Right renal pelvis (tissue), 4 donors: ENCODE measurements around the gene MTSS2. TPM values are rescaled to one million over a fixed set of nuclear protein-coding genes. Genes with fewer than 3 reads are reported as not detected.
"Not testable (repeated sequence)": the region's sequence is repeated elsewhere in the genome, so short reads cannot be mapped to it uniquely, and the experiment has no call there.

ENCODE experiments used
- DNase-seq, 4 donors: peaks; one replicate each; pipeline ENCODE4 v3.0.0-alpha.2; 2013; ENCODE audit warnings: low read depth in 4 of 4, low spot score in 3 of 4, missing footprints in 1 of 4
- polyA plus RNA-seq, 4 donors: library from polyadenylated mRNA; unstranded; fragments of 120-200 nt; gene quantifications; one replicate each; pipeline ENCODE4 v1.2.1, GENCODE V29; 2013; ENCODE audit not compliant: insufficient read length in 4 of 4

The MTSS2 gene
- polyA plus RNA-seq, 4 donors: 37.9 to 51.0 (median 40.5) TPM

DNA sequence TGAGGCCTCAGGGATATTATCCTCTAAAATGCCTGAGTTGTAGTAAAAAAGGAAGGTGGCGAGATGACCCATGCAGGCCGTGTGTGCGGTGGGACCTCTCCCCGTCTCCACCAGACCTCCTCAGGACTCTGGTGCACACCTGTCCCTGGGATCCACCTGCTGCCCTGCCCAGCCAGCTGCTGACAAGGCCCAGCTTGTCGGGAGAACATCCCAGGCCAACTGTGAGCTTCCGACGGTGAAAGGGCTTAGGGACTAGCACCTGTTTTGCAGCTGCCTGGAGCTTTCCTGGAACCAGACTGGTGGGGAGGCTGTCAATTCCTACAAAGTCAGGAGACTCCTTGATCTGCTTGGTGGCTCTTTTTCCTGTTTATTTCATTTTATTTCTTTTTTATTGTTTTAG is 27.9 kb downstream of the MTSS2 start:
- DNase-seq: no peak

DNA sequence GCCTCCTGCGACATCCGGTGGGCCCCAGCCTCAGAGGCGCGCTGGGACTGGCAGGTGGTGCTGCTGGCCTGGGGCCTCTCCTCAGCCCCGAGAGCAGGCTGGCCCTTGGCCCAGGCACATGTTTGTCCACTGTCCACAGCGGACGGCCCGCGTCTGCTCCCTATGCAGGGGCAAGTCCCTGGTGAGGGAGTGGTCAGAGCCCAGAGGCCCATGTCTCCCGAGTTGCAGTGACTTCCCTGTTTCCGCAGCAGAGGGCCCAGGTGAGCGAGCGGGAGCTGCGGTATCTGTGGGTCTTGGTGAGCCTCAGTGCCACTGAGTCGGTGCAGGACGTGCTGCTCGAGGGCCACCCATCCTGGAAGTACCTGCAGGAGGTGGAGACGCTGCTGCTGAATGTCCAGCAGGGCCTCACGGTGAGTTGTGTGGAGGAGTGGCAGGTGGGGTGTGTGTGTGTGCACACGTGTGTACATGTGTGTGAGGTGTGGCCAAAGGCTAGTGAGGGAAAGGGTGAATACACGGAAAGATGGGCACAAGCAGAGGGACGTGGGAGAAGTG is 29.1 kb downstream of the MTSS2 start:
- no peak for DNase-seq

DNA sequence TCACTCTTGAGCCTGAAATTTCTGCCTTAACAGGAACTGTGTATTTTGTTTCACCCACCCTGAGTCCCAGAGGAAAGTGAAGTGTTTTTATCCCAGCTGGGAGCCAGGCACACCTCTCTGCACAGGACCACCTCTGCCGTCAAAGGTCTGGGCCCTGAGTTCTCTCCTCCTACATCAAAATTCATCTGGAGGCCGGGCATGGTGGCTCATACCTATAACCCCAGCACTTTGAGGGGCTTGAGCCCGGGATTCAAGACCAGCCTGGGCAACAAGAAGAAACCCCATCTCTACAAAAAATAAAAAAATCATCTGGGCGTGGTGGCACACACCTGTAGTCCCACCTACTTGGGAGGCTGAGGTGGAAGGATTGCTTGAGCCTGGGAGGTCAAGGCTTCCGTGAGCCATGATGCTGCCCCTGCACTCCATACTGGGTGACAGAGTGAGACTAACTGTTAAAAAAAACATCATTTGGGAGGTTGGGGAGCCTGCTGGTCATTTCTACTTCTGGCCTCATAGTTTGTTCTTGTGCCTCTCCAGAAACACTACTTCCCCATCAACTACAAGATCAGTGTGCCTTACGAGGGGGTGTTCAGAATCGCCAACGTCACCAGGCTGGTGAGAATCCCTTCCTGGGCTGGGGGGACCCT is 29.7 kb downstream of the MTSS2 start:
- no peak for DNase-seq

DNA sequence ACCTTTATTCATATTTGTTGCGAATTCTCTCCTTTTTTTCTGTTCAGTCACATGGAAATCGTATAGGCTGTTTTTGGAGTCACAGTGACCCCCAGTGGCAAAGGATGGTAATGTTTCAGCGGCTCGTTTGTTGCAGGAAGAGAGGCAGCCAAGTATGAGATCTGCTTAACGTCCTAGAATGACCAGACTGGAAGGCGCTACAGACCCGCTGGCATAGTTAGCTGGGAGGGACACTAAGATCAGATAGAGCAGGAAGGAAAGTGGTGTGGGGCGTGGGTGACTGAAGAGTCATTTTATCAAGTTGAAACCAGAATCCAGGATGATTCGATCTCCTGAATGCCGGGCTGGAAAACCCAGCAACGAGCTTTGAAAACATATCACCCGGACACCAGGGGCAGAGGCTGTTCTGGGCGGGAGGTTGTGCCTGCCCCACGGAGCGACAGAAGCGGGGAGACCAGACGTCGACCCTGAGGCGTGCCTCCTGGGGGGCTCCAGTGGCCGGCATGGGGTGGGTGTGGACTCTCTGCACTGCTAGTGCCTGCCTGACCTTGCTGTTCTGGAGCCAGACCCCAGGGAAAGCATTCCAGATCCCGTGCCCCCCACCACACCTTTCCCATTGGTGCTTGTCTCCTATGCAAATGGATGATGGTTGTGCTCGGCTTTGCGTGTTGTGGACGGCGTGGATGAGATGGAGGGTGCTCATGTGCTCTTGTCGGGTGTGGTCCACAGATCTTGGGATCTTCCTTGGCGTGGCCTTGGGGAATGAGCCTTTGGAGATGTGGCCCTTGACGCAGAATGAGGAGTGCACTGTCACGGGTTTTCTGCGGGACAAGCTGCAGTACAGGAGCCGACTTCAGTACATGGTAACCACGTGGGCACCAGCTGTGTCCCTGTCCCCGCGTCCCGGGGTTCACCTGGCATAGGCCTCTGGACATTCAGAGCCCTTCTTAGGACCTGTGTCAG is 31.8 kb downstream of the MTSS2 start:
- DNase-seq: peak; percentile 79 to 81 (median 80)

DNA sequence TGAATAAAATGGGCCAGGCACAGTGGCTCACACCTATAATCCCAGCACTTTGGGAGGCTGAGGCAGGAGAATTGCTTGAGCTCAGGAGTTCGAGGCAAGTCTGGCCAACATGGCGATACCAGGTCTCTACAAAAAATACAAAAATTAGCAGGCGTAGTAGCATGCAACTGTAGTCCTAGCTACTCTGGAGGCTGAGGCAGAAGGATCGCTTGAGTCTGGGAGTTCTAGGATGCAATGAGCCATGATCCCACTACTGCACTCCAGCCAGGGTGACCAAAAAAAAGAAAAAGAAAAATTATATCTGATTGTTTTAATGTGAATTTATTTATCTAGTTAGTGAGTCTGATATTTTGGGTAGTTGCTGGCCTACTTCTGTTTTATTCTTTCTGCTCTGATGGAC is 32.4 kb downstream of the MTSS2 start:
- DNase-seq: no peak

DNA sequence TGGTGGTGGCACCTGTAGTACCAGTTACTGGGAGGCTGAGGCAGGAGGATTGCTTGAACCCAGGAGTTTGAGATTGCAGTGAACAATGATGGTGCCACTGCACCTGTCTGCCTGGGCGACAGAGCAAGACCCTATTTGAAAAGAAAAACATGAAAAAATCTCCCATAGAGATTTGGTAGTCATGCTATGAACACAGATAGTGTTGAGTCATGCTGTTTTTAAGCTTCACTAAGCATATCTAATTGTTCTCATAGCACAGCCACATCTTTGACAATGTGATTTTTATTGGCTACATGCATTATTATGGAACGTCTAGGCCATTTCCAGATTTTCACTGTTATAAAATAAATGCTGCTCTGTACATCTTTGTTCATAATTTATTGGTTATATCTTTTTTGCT is 33.5 kb downstream of the MTSS2 start:
- no peak for DNase-seq

DNA sequence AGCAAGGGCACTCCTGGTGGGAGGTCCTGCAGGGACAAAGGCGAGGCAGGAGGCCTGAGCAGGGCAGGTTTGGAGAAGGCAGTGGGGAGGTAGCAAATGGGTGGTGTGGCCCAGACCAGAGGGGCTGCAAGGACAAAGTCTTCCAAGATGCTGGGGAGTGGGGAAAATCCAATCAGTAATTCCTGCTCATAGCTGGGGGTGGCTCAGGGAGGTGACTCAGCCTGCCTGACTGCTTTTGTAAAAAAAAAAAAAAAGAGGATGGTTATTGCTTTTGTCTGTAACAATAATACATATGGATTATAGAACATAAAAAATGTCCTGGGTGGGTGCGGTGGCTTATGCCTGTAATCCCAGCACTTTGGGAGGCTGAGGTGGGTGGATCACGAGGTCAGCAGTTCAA is 34.3 kb downstream of the MTSS2 start:
- DNase-seq: no peak

DNA sequence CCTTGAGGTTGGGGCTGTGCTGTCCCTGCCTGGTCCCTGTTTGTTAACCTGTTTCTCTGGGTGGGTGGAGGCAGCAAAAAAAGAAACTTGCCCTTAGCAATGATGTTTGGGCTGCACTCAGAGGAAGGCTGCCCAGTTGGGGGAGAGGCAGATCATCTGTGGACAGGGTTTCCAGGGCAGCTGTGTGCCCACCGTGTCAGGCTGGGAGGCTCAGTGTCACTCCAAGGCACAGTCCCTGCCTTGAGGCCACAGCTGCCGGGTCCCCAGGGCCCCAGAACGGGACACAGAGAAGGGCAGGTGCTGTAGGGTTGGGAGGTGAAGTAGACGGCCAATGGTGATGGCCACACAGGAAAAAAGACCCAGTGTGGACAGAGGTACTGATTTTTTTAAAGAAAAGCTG is 35.6 kb downstream of the MTSS2 start:
- DNase-seq: no peak

DNA sequence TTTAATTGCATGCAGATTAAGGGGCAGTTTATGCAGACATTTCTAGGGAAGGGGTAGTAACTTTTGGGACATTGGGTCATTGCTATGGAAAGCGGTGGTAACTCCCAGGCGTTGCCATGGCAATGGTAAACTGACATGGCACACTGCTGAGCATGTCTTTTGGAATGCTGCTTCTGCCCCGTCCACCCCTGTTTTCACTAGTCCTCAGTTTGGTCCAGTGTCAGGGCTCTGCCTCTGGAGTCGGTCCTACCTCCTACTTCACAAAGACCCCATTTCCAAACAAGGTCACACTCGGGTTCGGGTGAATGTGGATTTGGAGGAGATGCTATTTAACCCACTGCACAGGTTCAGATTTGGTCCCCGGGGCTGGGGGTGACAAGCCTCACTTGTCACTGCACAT is 36.6 kb downstream of the MTSS2 start:
- DNase-seq: no peak

DNA sequence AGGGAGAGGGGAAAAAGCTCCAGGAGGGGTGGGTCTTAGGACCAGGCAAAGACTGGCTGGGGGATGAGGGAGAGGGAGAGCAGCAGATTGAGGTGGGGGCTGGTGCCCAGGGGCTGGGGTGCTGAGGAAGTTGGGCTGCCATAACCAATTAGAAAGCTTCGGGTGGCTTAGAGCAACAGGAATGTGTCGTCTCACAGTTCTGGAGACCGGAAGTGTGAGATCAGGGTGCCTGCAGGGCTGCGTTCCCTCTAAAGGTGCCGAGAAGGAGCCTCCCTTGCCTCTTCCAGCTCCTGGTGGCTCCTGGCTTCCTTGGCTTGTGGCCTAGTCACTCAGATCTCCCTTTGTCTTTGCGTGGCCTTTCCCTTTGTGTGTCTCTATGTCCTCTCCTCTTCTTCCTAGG is 37.2 kb downstream of the MTSS2 start:
- DNase-seq: no peak

DNA sequence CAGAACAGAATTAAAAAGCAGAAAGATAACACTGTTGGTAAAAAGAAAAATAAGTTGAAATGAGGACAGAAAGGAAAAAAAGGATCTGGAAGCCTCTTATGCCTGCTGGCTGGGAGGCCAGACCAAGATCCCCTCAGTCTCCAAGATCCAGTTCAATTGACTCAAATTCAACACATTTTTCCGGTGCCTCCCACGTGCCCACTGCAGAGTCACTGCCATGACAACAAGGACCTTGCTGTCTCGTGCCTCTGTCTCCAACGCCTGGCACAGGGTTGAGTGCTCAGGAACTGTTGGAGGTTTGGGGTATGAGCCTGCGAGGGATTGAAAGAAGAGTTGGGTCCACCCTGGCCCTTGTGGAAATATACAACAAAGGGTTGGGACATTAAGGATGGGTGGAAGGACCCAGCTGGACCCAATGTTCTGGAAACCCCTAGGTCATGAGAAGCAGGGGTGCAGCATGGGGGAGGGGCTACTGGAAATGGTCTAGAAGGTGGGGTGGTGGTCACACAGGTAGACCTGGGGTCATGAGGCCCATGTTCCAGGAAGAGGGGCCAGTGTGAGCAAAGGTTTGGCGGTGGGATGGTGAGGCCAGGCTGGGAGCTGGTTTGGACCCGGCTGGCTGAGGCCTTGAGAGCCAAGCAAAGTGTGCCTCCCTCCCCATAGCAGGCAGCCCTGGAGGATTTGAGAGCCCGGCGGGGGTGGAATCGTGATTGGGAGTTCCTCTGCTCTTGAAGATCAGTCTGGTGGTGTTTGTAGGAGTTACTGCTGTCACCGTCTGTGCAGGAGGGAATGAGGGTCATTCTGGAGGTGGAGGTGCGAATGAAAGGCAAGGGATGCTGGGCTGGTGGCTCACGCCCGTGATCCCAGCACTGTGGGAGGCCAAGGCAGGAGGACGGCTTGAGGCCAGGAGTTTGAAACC is 38.2 kb downstream of the MTSS2 start:
- no peak for DNase-seq

DNA sequence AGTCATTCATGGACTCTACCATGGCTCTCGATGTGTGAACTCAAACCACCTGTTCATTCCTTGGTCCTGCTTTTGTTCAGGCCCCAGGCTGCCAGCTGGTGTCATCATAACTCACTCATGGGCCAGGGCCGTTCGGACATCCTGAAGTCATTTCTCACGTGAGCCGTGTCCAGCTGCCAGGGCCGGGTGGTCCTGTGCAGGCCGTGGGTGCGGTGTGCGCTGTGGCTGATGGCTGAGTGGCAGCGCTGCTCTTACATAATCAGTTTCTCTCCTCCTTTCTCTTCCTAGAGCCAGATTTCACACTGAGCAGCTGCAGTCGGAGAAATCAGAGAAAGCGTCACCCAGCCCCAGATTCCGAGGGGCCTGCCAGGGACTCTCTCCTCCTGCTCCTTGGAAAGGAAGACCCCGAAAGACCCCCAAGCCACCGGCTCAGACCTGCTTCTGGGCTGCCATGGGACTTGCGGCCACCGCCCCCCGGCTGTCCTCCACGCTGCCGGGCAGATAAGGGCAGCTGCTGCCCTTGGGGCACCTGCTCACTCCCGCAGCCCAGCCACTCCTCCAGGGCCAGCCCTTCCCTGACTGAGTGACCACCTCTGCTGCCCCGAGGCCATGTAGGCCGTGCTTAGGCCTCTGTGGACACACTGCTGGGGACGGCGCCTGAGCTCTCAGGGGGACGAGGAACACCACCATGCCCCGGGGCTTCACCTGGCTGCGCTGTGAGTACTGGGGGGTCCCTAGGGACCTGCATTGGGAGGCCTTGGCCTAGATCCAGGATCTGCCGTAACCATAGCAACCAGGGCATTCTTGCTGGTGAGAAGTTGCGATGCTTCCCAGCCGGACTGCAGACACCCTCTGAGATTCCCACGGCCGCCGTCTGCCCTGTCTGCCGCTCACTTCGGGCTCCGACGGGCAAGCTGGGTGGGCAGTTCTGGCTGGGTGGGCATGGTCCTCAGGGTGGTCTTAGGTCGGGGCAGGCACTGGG is 39.3 kb downstream of the MTSS2 start, which contains the start of gene IL34:
Gene IL34 (plus strand): TSS at position 300 of the 982 bp plus-strand sequence. CDS start 389 bp downstream, at position 689.
- no peak for DNase-seq

DNA sequence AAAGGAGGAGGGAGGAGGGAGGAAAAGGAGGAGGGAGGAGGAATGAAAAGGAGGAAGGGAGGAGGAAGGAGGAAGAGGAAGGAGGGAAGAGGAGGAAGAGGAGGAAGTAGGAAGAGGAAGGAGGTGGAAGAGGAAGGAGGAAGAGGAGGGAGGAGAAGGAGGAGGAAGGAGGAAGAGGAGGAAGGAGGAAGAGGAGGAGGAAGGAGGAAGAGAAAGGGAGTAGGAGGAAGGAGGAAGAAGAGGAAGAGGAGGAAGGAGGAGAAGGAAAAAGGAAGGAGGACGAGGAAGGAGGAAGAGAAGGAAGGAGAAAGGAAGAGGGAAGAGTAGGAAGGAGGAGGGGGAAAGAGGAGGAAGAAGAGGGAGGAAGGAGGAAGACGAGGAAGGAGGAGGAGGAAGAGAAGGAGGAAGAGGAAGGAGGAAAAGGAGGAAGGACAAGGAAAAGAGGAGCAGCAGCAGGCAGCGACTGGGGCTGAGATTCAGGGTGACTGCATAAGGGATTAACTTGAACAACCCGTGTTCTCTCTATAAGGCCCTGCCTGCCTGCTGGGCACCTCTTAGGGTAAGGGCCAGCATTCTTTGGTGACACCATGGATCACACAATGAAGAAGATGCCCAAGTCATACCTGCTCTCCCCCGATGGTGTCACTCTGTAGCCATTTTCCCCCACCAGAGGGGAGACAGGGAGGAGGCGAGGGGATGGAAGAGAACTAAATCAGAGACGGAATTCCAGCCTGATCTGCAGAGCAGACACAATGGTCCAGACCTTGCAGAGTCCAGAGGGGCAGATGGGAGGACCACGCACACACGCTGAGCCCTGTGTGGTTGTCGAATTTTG is 40.9 kb downstream of the MTSS2 start:
- DNase-seq: no peak

DNA sequence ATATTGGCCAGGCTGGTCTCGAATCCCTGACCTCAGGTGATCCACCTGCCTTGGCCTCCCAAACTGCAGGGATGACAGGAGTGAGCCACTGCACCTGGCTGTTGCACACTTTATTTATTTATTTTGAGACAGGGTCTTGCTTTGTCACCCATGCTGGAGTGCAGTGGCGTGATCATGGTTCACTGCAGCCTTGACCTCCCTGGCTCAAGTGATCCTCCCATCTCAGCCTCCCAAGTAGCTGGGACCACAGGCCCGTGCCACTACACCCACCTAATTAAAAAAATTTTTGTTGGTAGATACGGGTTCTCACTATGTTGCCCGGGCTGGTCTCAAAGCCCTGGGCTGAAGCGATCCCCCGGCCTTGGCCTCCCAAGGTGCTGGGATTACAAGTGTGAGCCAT is 42.6 kb downstream of the MTSS2 start:
- not testable (repeated sequence) for DNase-seq

DNA sequence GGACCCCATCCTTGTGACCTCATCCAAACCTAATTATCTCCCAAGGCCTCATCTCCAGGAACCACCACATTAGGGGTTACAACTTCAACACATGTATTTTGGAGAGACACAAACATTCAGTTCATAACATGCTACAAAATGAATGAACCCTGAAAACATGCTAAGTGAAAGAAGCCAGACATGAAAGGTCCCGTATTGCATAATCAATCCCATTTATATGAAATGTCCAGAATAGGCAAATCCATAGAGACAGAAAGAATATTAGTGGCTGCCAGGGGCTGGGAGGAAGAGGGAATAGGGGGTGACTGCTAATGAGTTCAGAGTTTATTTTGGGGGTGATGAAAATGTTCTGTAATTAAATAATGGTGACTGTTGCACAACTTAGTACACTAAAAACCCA is 43.2 kb downstream of the MTSS2 start:
- no peak for DNase-seq

DNA sequence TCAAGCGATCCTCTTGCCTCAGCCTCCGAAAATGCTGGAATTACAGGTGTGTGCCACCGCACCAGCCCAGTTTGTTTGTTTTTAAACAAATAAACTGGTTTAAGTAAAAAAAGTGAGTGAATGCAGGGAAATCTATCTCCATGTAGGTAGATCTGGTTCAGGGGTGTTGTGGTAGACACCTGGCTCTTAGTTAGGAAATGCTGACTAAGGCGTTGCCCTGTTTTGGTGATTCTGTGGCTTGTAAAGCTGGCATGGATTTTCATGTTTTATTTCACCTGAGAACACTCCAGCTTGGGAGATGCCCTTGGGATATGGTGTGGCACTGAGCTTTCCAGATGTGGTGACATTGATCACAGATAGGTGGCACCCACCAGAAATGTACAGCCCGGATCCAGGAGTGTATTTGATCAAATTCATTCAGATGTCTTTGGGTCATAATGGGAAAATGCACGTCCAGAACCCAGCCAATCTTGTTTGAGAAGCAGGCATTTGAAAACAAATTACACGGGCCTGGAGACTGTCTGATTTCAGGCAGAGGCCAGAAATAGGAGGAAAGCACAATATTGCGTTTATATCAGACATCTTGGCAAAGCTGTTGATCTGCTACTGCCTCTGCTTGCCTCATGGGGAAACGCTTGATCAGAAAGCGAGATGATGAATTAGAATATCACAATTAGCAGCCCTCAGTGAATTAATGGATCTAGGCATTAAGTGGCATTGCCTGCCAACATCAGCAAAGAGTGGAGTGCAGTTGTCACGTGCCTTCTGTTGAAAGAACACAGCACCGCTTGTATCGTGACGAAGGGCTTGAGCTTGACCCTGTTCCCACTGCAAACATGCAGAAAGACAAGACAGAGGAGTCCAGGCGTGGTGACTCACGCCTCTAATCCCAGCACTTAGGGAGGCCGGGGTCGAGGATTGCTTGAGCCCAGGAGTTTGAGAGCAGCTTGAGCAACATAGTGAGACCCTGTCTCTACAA is 46.8 kb downstream of the MTSS2 start:
- no peak for DNase-seq
